Mucosa of gallbladder (tissue), 1 donor: Measurements from ENCODE around the gene UBXN10. TPM values are rescaled to one million over a fixed set of nuclear protein-coding genes. Genes with fewer than 3 reads are reported as not detected.
"Not testable (repeated sequence)": the region's sequence is repeated elsewhere in the genome, so short reads cannot be mapped to it uniquely, and the experiment has no call there.

Experiments
- DNase-seq: peaks from one replicate; pipeline ENCODE4 v3.0.0-alpha.2; 2020; ENCODE audit warnings: low spot score
- total RNA-seq: library from RNA; stranded (reverse); gene quantifications from one replicate; pipeline ENCODE4 v1.2.1, GENCODE V29; 2021
- donor health status: DM: no; HTN: no; CAD: no.

The UBXN10 gene
- total RNA-seq, 1 donor from 2014 or later = 2.3 TPM

- no peak for DNase-seq
These were observed 15.1 kb downstream of the UBXN10 start for GRCh38 chr1:20200966-20201365.

GRCh38 chr1:20202166-20202565 lies 16.3 kb downstream of the UBXN10 start:
- DNase-seq = no peak

- no peak for DNase-seq
These were observed 21.6 kb downstream of the UBXN10 start for GRCh38 chr1:20207546-20207945.

GRCh38 chr1:20209471-20209870 lies 23.6 kb downstream of the UBXN10 start:
- no peak for DNase-seq

GRCh38 chr1:20210736-20211460 lies 25.0 kb downstream of the UBXN10 start:
- peak; percentile 55 for DNase-seq

GRCh38 chr1:20211511-20211931 lies 25.6 kb downstream of the UBXN10 start:
- peak; percentile 39 for DNase-seq

- DNase-seq = no peak
These were observed 26.3 kb downstream of the UBXN10 start for GRCh38 chr1:20212085-20212684.

GRCh38 chr1:20212685-20213331 lies 26.9 kb downstream of the UBXN10 start:
- DNase-seq = peak; percentile 55

- DNase-seq = no peak
These were observed 29.8 kb downstream of the UBXN10 start for GRCh38 chr1:20215716-20216115.

GRCh38 chr1:20216574-20216973 lies 30.7 kb downstream of the UBXN10 start:
- no peak for DNase-seq

GRCh38 chr1:20219053-20219452 lies 33.2 kb downstream of the UBXN10 start:
- DNase-seq = not testable (repeated sequence)

GRCh38 chr1:20220036-20220435 lies 34.1 kb downstream of the UBXN10 start:
- no peak for DNase-seq

GRCh38 chr1:20223106-20223505 lies 37.2 kb downstream of the UBXN10 start:
- no peak for DNase-seq

GRCh38 chr1:20223551-20224419 lies 37.9 kb downstream of the UBXN10 start:
- DNase-seq = no peak

- DNase-seq = no peak
These were observed 38.6 kb downstream of the UBXN10 start for GRCh38 chr1:20224546-20224945.

- DNase-seq = no peak
These were observed 41.8 kb downstream of the UBXN10 start for GRCh38 chr1:20227704-20228103.

- no peak for DNase-seq
These were observed 42.5 kb downstream of the UBXN10 start for GRCh38 chr1:20228314-20228825.

- DNase-seq = no peak
These were observed 43.3 kb downstream of the UBXN10 start for GRCh38 chr1:20229171-20229570.

GRCh38 chr1:20232564-20232963 lies 46.7 kb downstream of the UBXN10 start:
- DNase-seq = peak; percentile 58

- DNase-seq = no peak
These were observed 47.5 kb downstream of the UBXN10 start for GRCh38 chr1:20233394-20233793.

- DNase-seq = no peak
These were observed 48.0 kb downstream of the UBXN10 start for GRCh38 chr1:20233866-20234265.
